Activated naive CD8-positive, alpha-beta T cell treated with anti-CD3 and anti-CD28 coated beads, Interleukin-2, amount 50 U/mL, for 24 hours (primary cell): ENCODE data around the gene STEAP2.

ENCODE experiments used
- ATAC-seq: fragments of 150-1000 bp; cut with Tn5 transposase; one replicate; pipeline ENCODE4 v1.10.0; 2021
- DNase-seq: peaks from one replicate; pipeline ENCODE4 v3.0.0; 2021
- H3K27ac Mint-ChIP-seq: one replicate; pipeline ENCODE4 v1.8.0; 2021; ENCODE audit warnings: mild to moderate bottlenecking, mixed read lengths
- H3K27me3 Mint-ChIP-seq: one replicate; pipeline ENCODE4 v1.8.0; 2021; ENCODE audit warnings: mixed read lengths
- H3K36me3 Mint-ChIP-seq: one replicate; pipeline ENCODE4 v1.8.0; 2021; ENCODE audit warnings: low read depth, mixed read lengths
- H3K4me1 Mint-ChIP-seq: one replicate; pipeline ENCODE4 v1.8.0; 2021; ENCODE audit warnings: mixed read lengths
- H3K4me3 Mint-ChIP-seq: one replicate; pipeline ENCODE4 v1.8.0; 2021; ENCODE audit warnings: mild to moderate bottlenecking, moderate library complexity, mixed read lengths
- H3K9me3 Mint-ChIP-seq: one replicate; pipeline ENCODE4 v1.8.0; 2021; ENCODE audit warnings: mixed read lengths

The STEAP2 gene

GRCh38 chr7:90256778-90257177 is 45.2 kb downstream of the STEAP2 start:
- peaks cover 19% of the 10 kb centered on the region for H3K27me3 Mint-ChIP-seq
- no peak overlapping the region for H3K27ac Mint-ChIP-seq
- peaks cover 2% of the 10 kb centered on the region for H3K36me3 Mint-ChIP-seq
- H3K4me1 Mint-ChIP-seq, result no peaks in the 10 kb centered on the region
- no peak for ATAC-seq
- no peak for DNase-seq
- H3K4me3 Mint-ChIP-seq, result no peak overlapping the region
- peaks cover 3% of the 10 kb centered on the region for H3K9me3 Mint-ChIP-seq

GRCh38 chr7:90261441-90261840 is 49.9 kb downstream of the STEAP2 start:
- Mint-ChIP-seq H3K4me3 (no peak overlapping the region), H3K36me3 (no peaks in the 10 kb centered on the region), H3K9me3 (no peaks in the 10 kb centered on the region), H3K27ac (no peak overlapping the region), H3K27me3 (peaks cover 5% of the 10 kb centered on the region), H3K4me1 (no peaks in the 10 kb centered on the region)
- DNase-seq (no peak), ATAC-seq (no peak)

GRCh38 chr7:90262438-90262837 is 50.9 kb downstream of the STEAP2 start:
- Mint-ChIP-seq H3K4me1 (no peaks in the 10 kb centered on the region), H3K36me3 (no peaks in the 10 kb centered on the region), H3K9me3 (no peaks in the 10 kb centered on the region), H3K27me3 (peaks cover 5% of the 10 kb centered on the region), H3K27ac (no peak overlapping the region), H3K4me3 (no peak overlapping the region)
- ATAC-seq (no peak), DNase-seq (no peak)

GRCh38 chr7:90266808-90267207 is 55.3 kb downstream of the STEAP2 start:
- DNase-seq, result no peak
- H3K27ac Mint-ChIP-seq, result no peak overlapping the region

GRCh38 chr7:90267263-90267858 is 55.8 kb downstream of the STEAP2 start:
- Mint-ChIP-seq H3K27ac (no peak overlapping the region), H3K4me3 (no peak overlapping the region), H3K9me3 (no peaks in the 10 kb centered on the region), H3K36me3 (no peaks in the 10 kb centered on the region), H3K27me3 (peaks cover 2% of the 10 kb centered on the region), H3K4me1 (no peaks in the 10 kb centered on the region)
- ATAC-seq (no peak), DNase-seq (no peak)

More at GRCh38 chr7:90266808-90267207, 55.3 kb downstream of the STEAP2 start:
- H3K4me1 Mint-ChIP-seq, result no peaks in the 10 kb centered on the region
- peaks cover 2% of the 10 kb centered on the region for H3K27me3 Mint-ChIP-seq
- H3K4me3 Mint-ChIP-seq, result no peak overlapping the region
- no peaks in the 10 kb centered on the region for H3K36me3 Mint-ChIP-seq
- ATAC-seq, result no peak
- no peaks in the 10 kb centered on the region for H3K9me3 Mint-ChIP-seq

- ATAC-seq, result no peak
- Mint-ChIP-seq H3K4me3 (no peak overlapping the region), H3K9me3 (no peaks in the 10 kb centered on the region), H3K27ac (no peak overlapping the region), H3K27me3 (peaks cover 2% of the 10 kb centered on the region), H3K36me3 (no peaks in the 10 kb centered on the region), H3K4me1 (no peaks in the 10 kb centered on the region)
- DNase-seq, result no peak
Observed at GRCh38 chr7:90269163-90269562, 57.6 kb downstream of the STEAP2 start.

GRCh38 chr7:90270431-90271178 is 59.1 kb downstream of the STEAP2 start:
- no peak overlapping the region for H3K27ac Mint-ChIP-seq
- H3K4me3 Mint-ChIP-seq, result no peak overlapping the region
- H3K9me3 Mint-ChIP-seq, result no peaks in the 10 kb centered on the region
- ATAC-seq (no peak), DNase-seq (no peak)
- no peaks in the 10 kb centered on the region for H3K4me1 Mint-ChIP-seq
- no peaks in the 10 kb centered on the region for H3K36me3 Mint-ChIP-seq
- peaks cover 2% of the 10 kb centered on the region for H3K27me3 Mint-ChIP-seq

GRCh38 chr7:90271753-90272152 is 60.2 kb downstream of the STEAP2 start:
- Mint-ChIP-seq H3K36me3 (no peaks in the 10 kb centered on the region), H3K4me1 (no peaks in the 10 kb centered on the region), H3K4me3 (no peak overlapping the region)

GRCh38 chr7:90272242-90272641 is 60.7 kb downstream of the STEAP2 start:
- no peak for ATAC-seq
- Mint-ChIP-seq H3K36me3 (no peaks in the 10 kb centered on the region), H3K27me3 (peaks cover 2% of the 10 kb centered on the region), H3K9me3 (no peaks in the 10 kb centered on the region), H3K27ac (no peak overlapping the region), H3K4me3 (no peak overlapping the region), H3K4me1 (no peaks in the 10 kb centered on the region)
- no peak for DNase-seq

More at GRCh38 chr7:90271753-90272152, 60.2 kb downstream of the STEAP2 start:
- ATAC-seq, result no peak
- Mint-ChIP-seq H3K9me3 (no peaks in the 10 kb centered on the region), H3K27me3 (peaks cover 2% of the 10 kb centered on the region), H3K27ac (no peak overlapping the region)
- DNase-seq, result no peak

GRCh38 chr7:90274161-90274560 is 62.6 kb downstream of the STEAP2 start:
- Mint-ChIP-seq H3K4me3 (no peak overlapping the region), H3K4me1 (no peaks in the 10 kb centered on the region), H3K9me3 (no peaks in the 10 kb centered on the region), H3K27me3 (peaks cover 2% of the 10 kb centered on the region), H3K36me3 (no peaks in the 10 kb centered on the region), H3K27ac (no peak overlapping the region)
- ATAC-seq, result no peak
- DNase-seq, result no peak

- DNase-seq (no peak), ATAC-seq (no peak)
- H3K9me3 Mint-ChIP-seq, result no peaks in the 10 kb centered on the region
- H3K36me3 Mint-ChIP-seq, result no peaks in the 10 kb centered on the region
- H3K4me3 Mint-ChIP-seq, result no peak overlapping the region
- H3K27ac Mint-ChIP-seq, result no peak overlapping the region
- H3K4me1 Mint-ChIP-seq, result no peaks in the 10 kb centered on the region
- H3K27me3 Mint-ChIP-seq, result no peaks in the 10 kb centered on the region
Observed at GRCh38 chr7:90276033-90276728, 64.6 kb downstream of the STEAP2 start.
